ENCODE measurements around the gene TIMP4.

DNA sequence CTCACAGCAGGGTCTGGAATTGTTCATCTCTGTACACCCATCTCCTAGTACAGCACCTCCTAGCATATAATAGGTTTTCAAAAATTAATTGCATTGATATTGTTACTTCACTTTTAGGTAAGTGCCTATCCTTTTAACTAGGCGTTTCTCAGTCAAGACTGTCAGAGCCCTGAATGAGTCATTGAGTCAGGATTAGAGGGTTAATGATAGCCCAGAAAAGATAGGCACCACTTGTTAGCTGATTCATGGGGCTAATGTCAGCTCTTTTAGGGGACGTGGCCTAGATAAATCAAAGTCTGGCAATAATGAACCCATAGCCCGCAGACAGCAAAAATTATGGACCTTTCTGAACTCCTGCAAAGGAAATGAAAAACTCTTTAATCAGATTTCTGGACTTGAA is 42.9 kb downstream of the TIMP4 start:
- TF ChIP-seq, protein P1, sequence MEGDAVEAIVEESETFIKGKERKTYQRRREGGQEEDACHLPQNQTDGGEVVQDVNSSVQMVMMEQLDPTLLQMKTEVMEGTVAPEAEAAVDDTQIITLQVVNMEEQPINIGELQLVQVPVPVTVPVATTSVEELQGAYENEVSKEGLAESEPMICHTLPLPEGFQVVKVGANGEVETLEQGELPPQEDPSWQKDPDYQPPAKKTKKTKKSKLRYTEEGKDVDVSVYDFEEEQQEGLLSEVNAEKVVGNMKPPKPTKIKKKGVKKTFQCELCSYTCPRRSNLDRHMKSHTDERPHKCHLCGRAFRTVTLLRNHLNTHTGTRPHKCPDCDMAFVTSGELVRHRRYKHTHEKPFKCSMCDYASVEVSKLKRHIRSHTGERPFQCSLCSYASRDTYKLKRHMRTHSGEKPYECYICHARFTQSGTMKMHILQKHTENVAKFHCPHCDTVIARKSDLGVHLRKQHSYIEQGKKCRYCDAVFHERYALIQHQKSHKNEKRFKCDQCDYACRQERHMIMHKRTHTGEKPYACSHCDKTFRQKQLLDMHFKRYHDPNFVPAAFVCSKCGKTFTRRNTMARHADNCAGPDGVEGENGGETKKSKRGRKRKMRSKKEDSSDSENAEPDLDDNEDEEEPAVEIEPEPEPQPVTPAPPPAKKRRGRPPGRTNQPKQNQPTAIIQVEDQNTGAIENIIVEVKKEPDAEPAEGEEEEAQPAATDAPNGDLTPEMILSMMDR (IDR thresholded peaks at IDR 0.05) = no peak
- TF ChIP-seq POLR2A (IDR thresholded peaks at IDR 0.05) = no peak

All from uterus (tissue), 2 donors.